OCI-LY3 (cell line): ENCODE data around the gene MTX3.

Experiments used
- H2AFZ ChIP-seq: fragments of 200-600, 300-600 bp; shearing (Covaris generic); 2 replicates; pipeline ENCODE4 v1.6.0; 2014; ENCODE audit warnings: antibody characterized with exemption, low read depth, low read length
- H3K27ac ChIP-seq: fragments of 200-600, 300-600 bp; sonication (generic); 2 replicates; pipeline ENCODE4 v1.5.1; 2014; ENCODE audit warnings: mild to moderate bottlenecking, low read length, moderate library complexity, mixed read lengths
- H3K27me3 ChIP-seq: fragments of 200-600, 300-600 bp; sonication (generic); 2 replicates; pipeline ENCODE4 v1.6.1; 2014; ENCODE audit warnings: low read depth, low read length, mixed read lengths
- H3K36me3 ChIP-seq: fragments of 200-600, 300-600 bp; sonication (generic); replicated peaks from 2 replicates; pipeline ENCODE3; 2014; ENCODE audit warnings: low read depth, low read length, mixed read lengths
- H3K4me1 ChIP-seq: fragments of 300-600, 200-600 bp; sonication (generic); 2 replicates; pipeline ENCODE4 v1.6.1; 2014; ENCODE audit warnings: low read length, mixed read lengths
- H3K4me2 ChIP-seq: fragments of 200-600, 300-600 bp; sonication (generic); 2 replicates; pipeline ENCODE4 v1.6.1; 2014; ENCODE audit warnings: low read length, mixed read lengths
- H3K4me3 ChIP-seq: fragments of 300-600, 200-600 bp; sonication (generic); 2 replicates; pipeline ENCODE4 v1.5.1; 2014; ENCODE audit warnings: antibody characterized with exemption, mild to moderate bottlenecking, low read length, moderate library complexity
- H3K79me2 ChIP-seq: fragments of 300-600, 200-600 bp; shearing (Covaris generic); 2 replicates; pipeline ENCODE4 v1.6.1; 2014; ENCODE audit warnings: mild to moderate bottlenecking, low read length, mixed read lengths
- H3K9ac ChIP-seq: fragments of 300-600, 200-600 bp; shearing (Covaris generic); 2 replicates; pipeline ENCODE4 v1.6.0; 2014; ENCODE audit warnings: mild to moderate bottlenecking, low read length, moderate library complexity
- H3K9me3 ChIP-seq: fragments of 200-600, 300-600 bp; shearing (Covaris generic); 2 replicates; pipeline ENCODE4 v1.6.1; 2014; ENCODE audit warnings: low read length, mixed read lengths; ENCODE audit not compliant: insufficient read depth
- H4K20me1 ChIP-seq: fragments of 200-600, 300-600 bp; sonication (generic); 2 replicates; pipeline ENCODE4 v1.6.1; 2016; ENCODE audit warnings: low read length, mixed read lengths; ENCODE audit not compliant: insufficient read depth
- EZH2phosphoT487 ChIP-seq: fragments of 200-600 bp; shearing (Covaris generic); IDR thresholded peaks from 2 replicates; pipeline ENCODE4 v1.6.1; 2018; ENCODE audit warnings: antibody characterized with exemption, mixed run types, low read depth
- TF ChIP-seq, protein P1 (sequence below): fragments of 200-600, 300-600 bp; sonication (generic); IDR thresholded peaks from 2 replicates; pipeline ENCODE4 v1.5.1; 2014; ENCODE audit warnings: antibody characterized with exemption, low read length, low read depth

MTX3 gene

DNA sequence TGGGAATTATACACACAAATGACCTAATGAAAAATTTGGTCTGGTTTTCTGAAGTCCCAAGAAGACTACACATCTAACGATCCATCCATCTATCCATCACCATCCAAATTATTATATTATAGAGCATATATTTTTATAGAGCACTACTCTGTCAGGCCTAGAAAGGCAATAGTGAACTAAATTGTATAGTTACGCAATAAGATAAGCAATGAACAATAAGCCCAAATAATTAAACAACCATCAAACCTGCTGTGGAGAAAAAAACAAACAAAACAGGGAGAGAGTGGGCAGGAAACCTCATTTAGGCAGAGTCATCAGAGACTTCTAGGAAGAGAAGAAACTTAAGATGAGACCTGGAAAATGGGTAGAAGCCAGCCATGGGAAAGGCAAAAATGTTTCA lies 59.7 kb downstream of the MTX3 start:
- Histone ChIP-seq H2AFZ (no peak overlapping the region), H3K4me1 (no peaks in the 10 kb centered on the region), H3K9me3 (no peaks in the 10 kb centered on the region), H3K4me3 (no peak overlapping the region), H3K27ac (no peak overlapping the region), H3K4me2 (no peak overlapping the region), H3K27me3 (no peaks in the 10 kb centered on the region), H3K9ac (no peak overlapping the region), H3K79me2 (no peaks in the 10 kb centered on the region), H3K36me3 (no peaks in the 10 kb centered on the region), H4K20me1 (no peaks in the 10 kb centered on the region)
- TF ChIP-seq, protein P1, sequence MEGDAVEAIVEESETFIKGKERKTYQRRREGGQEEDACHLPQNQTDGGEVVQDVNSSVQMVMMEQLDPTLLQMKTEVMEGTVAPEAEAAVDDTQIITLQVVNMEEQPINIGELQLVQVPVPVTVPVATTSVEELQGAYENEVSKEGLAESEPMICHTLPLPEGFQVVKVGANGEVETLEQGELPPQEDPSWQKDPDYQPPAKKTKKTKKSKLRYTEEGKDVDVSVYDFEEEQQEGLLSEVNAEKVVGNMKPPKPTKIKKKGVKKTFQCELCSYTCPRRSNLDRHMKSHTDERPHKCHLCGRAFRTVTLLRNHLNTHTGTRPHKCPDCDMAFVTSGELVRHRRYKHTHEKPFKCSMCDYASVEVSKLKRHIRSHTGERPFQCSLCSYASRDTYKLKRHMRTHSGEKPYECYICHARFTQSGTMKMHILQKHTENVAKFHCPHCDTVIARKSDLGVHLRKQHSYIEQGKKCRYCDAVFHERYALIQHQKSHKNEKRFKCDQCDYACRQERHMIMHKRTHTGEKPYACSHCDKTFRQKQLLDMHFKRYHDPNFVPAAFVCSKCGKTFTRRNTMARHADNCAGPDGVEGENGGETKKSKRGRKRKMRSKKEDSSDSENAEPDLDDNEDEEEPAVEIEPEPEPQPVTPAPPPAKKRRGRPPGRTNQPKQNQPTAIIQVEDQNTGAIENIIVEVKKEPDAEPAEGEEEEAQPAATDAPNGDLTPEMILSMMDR = no peak
- TF ChIP-seq EZH2phosphoT487 = no peak

DNA sequence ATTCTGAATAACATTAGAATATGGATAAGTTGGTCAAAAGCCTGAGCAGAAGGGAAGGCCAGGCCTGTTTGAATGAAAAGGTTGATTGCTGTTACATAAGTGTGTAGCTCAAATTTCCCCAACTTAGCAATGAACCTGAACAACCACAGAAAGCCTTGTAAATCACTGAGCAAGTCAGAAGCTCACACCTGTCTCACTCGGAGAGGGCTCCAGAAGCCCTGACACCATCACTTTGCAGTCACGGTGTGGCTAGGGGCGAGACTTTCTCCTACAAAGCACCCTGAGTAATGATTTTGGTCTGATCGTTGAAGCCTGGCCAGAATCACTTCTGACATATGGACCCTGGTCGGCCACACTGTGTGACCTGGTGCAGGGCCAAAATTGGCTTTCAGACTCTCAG lies 62.0 kb downstream of the MTX3 start:
- Histone ChIP-seq H3K9ac (no peak overlapping the region), H3K4me3 (no peak overlapping the region), H3K27me3 (peaks cover 4% of the 10 kb centered on the region; the same call in 1 of the 2 replicates), H4K20me1 (no peaks in the 10 kb centered on the region), H3K36me3 (no peaks in the 10 kb centered on the region), H3K27ac (no peak overlapping the region), H3K4me2 (no peak overlapping the region), H3K4me1 (no peaks in the 10 kb centered on the region), H3K9me3 (no peaks in the 10 kb centered on the region), H2AFZ (no peak overlapping the region), H3K79me2 (no peaks in the 10 kb centered on the region)
- TF ChIP-seq EZH2phosphoT487 = no peak
- TF ChIP-seq, protein P1 = no peak
